Measurements from ENCODE around the gene CHD1.

CHD1 gene

DNA sequence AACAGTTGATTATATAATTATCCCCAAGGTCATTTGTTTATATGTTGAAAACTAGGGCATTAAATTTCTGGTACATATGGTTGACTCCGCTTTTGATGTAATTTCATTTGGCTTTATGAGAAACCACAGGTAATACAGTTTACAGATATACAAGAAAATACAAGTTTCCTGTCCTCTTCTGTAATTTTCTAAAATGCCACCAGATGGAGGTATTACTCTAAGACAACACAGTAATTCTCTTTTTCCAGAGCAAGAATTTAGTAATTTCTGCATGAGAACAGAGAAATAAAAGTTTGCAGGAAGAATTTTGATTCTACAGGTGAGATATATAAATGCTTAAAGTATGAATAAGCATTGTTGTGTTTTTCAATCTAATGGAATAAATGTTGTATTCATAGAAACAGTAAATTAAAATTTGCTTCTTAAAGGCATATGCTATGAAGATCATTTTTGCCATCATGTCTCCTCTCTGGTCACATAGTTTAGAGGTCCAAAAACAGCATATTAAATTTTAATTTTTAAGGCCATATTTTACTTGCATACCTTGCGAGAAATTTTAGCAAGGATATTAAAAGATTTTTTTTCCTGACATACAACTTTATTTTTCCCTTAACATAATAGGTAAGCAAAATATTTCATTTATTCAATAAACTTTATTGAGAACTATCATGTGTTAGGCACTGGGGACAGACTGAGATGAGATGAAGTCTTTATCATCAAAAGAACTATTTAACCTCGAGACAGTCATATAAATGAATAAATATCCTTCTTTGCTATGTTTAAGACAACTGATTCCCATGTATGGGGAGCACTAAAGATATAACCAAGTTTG is 22.7 kb downstream of the CHD1 start:
- H3K4me3 ChIP-seq (ENCODE audit: severe bottlenecking) = no peak overlapping the region
- no peak for ATAC-seq (ENCODE audit: low read depth)
- peaks cover 30% of the 10 kb centered on the region for H3K4me1 ChIP-seq (ENCODE audit: insufficient read depth, poor library complexity, severe bottlenecking)
- peaks cover 67% of the 10 kb centered on the region for H3K36me3 ChIP-seq (ENCODE audit: low read depth)
- DNase-seq (ENCODE audit: low spot score) = no peak
- H3K9me3 ChIP-seq (ENCODE audit: severe bottlenecking) = no peaks in the 10 kb centered on the region
- TF ChIP-seq, protein P1, sequence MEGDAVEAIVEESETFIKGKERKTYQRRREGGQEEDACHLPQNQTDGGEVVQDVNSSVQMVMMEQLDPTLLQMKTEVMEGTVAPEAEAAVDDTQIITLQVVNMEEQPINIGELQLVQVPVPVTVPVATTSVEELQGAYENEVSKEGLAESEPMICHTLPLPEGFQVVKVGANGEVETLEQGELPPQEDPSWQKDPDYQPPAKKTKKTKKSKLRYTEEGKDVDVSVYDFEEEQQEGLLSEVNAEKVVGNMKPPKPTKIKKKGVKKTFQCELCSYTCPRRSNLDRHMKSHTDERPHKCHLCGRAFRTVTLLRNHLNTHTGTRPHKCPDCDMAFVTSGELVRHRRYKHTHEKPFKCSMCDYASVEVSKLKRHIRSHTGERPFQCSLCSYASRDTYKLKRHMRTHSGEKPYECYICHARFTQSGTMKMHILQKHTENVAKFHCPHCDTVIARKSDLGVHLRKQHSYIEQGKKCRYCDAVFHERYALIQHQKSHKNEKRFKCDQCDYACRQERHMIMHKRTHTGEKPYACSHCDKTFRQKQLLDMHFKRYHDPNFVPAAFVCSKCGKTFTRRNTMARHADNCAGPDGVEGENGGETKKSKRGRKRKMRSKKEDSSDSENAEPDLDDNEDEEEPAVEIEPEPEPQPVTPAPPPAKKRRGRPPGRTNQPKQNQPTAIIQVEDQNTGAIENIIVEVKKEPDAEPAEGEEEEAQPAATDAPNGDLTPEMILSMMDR (IDR thresholded peaks at IDR 0.05; ENCODE audit: poor library complexity, severe bottlenecking) = peak; percentile 95
- H3K27me3 ChIP-seq (ENCODE audit: insufficient read depth, poor library complexity, severe bottlenecking) = no peaks in the 10 kb centered on the region
- peak overlapping the region; percentile 25 for H3K27ac ChIP-seq (ENCODE audit: poor library complexity, severe bottlenecking)

GRCh38 chr5:98904780-98905179 is 24.0 kb downstream of the CHD1 start:
- H3K4me1 ChIP-seq (ENCODE audit: insufficient read depth, poor library complexity, severe bottlenecking) = peaks cover 30% of the 10 kb centered on the region
- no peak overlapping the region for H3K4me3 ChIP-seq (ENCODE audit: severe bottlenecking)
- TF ChIP-seq, protein P1 (IDR thresholded peaks at IDR 0.05; ENCODE audit: poor library complexity, severe bottlenecking) = no peak
- DNase-seq (ENCODE audit: low spot score) (no peak), ATAC-seq (ENCODE audit: low read depth) (peak; percentile 82)
- H3K27me3 ChIP-seq (ENCODE audit: insufficient read depth, poor library complexity, severe bottlenecking) = no peaks in the 10 kb centered on the region
- H3K36me3 ChIP-seq (ENCODE audit: low read depth) = peaks cover 70% of the 10 kb centered on the region
- no peaks in the 10 kb centered on the region for H3K9me3 ChIP-seq (ENCODE audit: severe bottlenecking)
- H3K27ac ChIP-seq (ENCODE audit: poor library complexity, severe bottlenecking) = peak overlapping the region; percentile 25

GRCh38 chr5:98902733-98903132 is 26.1 kb downstream of the CHD1 start:
- no peaks in the 10 kb centered on the region for H3K27me3 ChIP-seq (ENCODE audit: insufficient read depth, poor library complexity, severe bottlenecking)
- TF ChIP-seq, protein P1 (IDR thresholded peaks at IDR 0.05; ENCODE audit: poor library complexity, severe bottlenecking) = no peak
- H3K4me1 ChIP-seq (ENCODE audit: insufficient read depth, poor library complexity, severe bottlenecking) = peaks cover 27% of the 10 kb centered on the region
- DNase-seq (ENCODE audit: low spot score) (no peak), ATAC-seq (ENCODE audit: low read depth) (no peak)
- no peak overlapping the region for H3K4me3 ChIP-seq (ENCODE audit: severe bottlenecking)
- no peak overlapping the region for H3K27ac ChIP-seq (ENCODE audit: poor library complexity, severe bottlenecking)
- H3K9me3 ChIP-seq (ENCODE audit: severe bottlenecking) = no peaks in the 10 kb centered on the region
- peaks cover 82% of the 10 kb centered on the region for H3K36me3 ChIP-seq (ENCODE audit: low read depth)

- H3K36me3 ChIP-seq (ENCODE audit: low read depth) = peaks cover 97% of the 10 kb centered on the region
- TF ChIP-seq, protein P1 (IDR thresholded peaks at IDR 0.05; ENCODE audit: poor library complexity, severe bottlenecking) = no peak
- no peaks in the 10 kb centered on the region for H3K27me3 ChIP-seq (ENCODE audit: insufficient read depth, poor library complexity, severe bottlenecking)
- H3K27ac ChIP-seq (ENCODE audit: poor library complexity, severe bottlenecking) = no peak overlapping the region
- H3K9me3 ChIP-seq (ENCODE audit: severe bottlenecking) = no peaks in the 10 kb centered on the region
- H3K4me3 ChIP-seq (ENCODE audit: severe bottlenecking) = no peak overlapping the region
- ATAC-seq (ENCODE audit: low read depth) (no peak), DNase-seq (ENCODE audit: low spot score) (no peak)
- peaks cover 6% of the 10 kb centered on the region for H3K4me1 ChIP-seq (ENCODE audit: insufficient read depth, poor library complexity, severe bottlenecking)
These were observed 29.4 kb downstream of the CHD1 start for GRCh38 chr5:98899456-98899855.

GRCh38 chr5:98898743-98899142 is 30.1 kb downstream of the CHD1 start:
- TF ChIP-seq, protein P1 (IDR thresholded peaks at IDR 0.05; ENCODE audit: poor library complexity, severe bottlenecking) = no peak
- no peaks in the 10 kb centered on the region for H3K9me3 ChIP-seq (ENCODE audit: severe bottlenecking)
- H3K4me3 ChIP-seq (ENCODE audit: severe bottlenecking) = no peak overlapping the region
- H3K4me1 ChIP-seq (ENCODE audit: insufficient read depth, poor library complexity, severe bottlenecking) = peaks cover 5% of the 10 kb centered on the region
- no peak overlapping the region for H3K27ac ChIP-seq (ENCODE audit: poor library complexity, severe bottlenecking)
- DNase-seq (ENCODE audit: low spot score) (no peak), ATAC-seq (ENCODE audit: low read depth) (no peak)
- H3K36me3 ChIP-seq (ENCODE audit: low read depth) = peaks cover 97% of the 10 kb centered on the region
- no peaks in the 10 kb centered on the region for H3K27me3 ChIP-seq (ENCODE audit: insufficient read depth, poor library complexity, severe bottlenecking)
